NB4 (cell line): ENCODE results near the gene LIPM.
"Not testable (repeated sequence)": the region's sequence is repeated elsewhere in the genome, so short reads cannot be mapped to it uniquely, and the experiment has no call there.

Experiments
- DNase-seq: peaks from one replicate; pipeline ENCODE4 v3.0.0; 2010; ENCODE audit warnings: low read depth
- H3K4me3 ChIP-seq: one replicate; pipeline ENCODE4 v1.5.1; 2011; ENCODE audit warnings: mild to moderate bottlenecking, low read depth, low read length, moderate library complexity
- MAX ChIP-seq: IDR thresholded peaks from 2 replicates; pipeline ENCODE4 v1.6.1; 2011; ENCODE audit warnings: low read depth, low read length
- MYC ChIP-seq: IDR thresholded peaks from 2 replicates; pipeline ENCODE4 v1.6.1; 2011; ENCODE audit warnings: low read depth, low read length
- POLR2A ChIP-seq: IDR thresholded peaks from 2 replicates; pipeline ENCODE4 v1.6.1; 2011; ENCODE audit warnings: mild to moderate bottlenecking; ENCODE audit not compliant: insufficient read length; ENCODE audit errors: extremely low read depth
- TF ChIP-seq, protein P1 (sequence below): IDR thresholded peaks from one replicate; pipeline ENCODE4 v1.5.1; 2012; ENCODE audit warnings: low read depth, low read length

LIPM gene

DNA sequence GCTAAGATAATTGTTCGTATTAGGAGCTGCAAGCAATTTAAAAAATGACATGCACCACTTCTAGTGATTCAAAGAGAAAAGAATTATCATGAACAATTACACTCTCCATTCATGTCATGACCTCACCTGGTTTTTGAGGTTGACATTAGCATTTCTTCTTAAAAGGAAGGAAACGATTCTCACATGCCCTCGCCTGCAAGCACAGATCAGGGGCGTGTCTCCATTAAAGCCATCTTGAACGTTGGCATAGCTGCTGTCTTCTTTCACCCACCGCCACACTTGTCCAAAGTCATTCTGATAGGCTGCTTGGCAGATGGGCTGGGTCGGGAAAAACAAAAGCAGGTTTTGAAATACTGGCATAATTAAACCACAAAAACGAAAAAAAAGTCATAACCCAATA is 29.2 kb downstream of the LIPM start:
- DNase-seq = no peak
- H3K4me3 ChIP-seq = no peak overlapping the region
- TF ChIP-seq MAX = no peak
- TF ChIP-seq, protein P1, sequence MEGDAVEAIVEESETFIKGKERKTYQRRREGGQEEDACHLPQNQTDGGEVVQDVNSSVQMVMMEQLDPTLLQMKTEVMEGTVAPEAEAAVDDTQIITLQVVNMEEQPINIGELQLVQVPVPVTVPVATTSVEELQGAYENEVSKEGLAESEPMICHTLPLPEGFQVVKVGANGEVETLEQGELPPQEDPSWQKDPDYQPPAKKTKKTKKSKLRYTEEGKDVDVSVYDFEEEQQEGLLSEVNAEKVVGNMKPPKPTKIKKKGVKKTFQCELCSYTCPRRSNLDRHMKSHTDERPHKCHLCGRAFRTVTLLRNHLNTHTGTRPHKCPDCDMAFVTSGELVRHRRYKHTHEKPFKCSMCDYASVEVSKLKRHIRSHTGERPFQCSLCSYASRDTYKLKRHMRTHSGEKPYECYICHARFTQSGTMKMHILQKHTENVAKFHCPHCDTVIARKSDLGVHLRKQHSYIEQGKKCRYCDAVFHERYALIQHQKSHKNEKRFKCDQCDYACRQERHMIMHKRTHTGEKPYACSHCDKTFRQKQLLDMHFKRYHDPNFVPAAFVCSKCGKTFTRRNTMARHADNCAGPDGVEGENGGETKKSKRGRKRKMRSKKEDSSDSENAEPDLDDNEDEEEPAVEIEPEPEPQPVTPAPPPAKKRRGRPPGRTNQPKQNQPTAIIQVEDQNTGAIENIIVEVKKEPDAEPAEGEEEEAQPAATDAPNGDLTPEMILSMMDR = no peak
- TF ChIP-seq MYC = no peak
- TF ChIP-seq POLR2A = no peak

GRCh38 chr10:88832376-88832775 is 29.8 kb downstream of the LIPM start:
- TF ChIP-seq POLR2A (no peak), MAX (no peak), MYC (no peak)
- TF ChIP-seq, protein P1 = no peak
- DNase-seq = no peak
- H3K4me3 ChIP-seq = no peak overlapping the region

DNA sequence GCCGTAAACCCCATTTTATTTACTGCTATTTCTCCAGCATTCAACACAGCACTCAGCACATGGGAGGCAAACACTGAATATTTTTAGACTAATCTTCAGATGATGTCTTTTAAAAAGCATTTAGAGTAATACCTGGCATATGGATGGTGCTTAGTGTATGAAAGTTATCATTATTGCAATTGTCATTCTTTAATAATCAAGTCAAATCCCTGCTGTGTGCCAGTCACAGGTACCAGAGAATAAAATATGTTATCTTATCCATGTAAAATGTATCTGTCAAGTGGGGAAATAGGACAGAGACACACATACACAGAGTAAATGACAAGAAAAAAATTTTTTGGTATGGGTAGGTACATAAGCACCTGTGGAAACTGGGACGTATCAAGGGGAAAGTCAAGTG is 30.6 kb downstream of the LIPM start:
- no peak for TF ChIP-seq MAX
- TF ChIP-seq MYC = no peak
- no peak for TF ChIP-seq POLR2A
- TF ChIP-seq, protein P1 = no peak
- no peak for DNase-seq
- H3K4me3 ChIP-seq = no peak overlapping the region

- peak; percentile 88 for DNase-seq
These were observed 31.2 kb downstream of the LIPM start for GRCh38 chr10:88833723-88834122.

DNA sequence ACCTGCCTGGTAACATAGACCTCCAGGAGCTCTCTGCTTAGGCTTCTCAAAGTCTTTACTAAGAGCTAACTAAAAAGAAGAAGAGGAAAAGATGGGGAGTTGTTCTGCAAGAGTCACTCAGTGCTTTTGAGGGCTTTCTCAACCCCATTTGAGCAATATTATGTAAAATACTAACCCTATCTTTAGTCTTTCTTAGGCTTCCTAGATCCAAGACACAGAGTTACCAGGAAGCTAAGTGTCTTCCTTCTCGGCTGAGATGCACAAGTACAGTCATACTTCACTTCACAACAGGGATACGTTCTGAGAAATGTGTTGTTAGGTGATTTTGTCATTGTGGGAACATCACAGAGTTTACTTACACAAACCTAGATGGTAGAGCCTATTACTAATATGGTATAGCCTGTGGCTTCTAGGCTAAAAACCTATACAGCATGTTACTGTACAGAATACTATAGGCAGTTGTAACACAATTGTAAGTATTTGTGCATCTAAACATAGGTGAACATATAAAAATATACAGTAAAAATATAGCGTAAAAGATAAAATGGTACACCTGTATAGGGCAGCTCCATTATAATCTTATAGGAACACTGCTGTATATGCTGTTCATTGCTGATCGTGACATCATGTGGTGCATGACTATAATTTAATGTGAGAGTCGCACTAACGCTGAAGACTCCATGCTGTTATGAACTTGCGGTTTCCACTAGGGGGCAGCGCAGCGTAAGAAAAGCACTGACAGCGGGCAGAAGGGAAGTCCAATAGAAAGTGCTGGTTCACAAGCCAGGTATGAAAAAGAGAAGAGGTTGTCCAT is 32.8 kb downstream of the LIPM start:
- DNase-seq = peak; percentile 91
- TF ChIP-seq, protein P1 = peak; percentile 88
- peak; percentile 86 for TF ChIP-seq MAX
- peak; percentile 53; the same call in 1 of the 2 replicates for TF ChIP-seq MYC
- TF ChIP-seq POLR2A = no peak
- no peak overlapping the region for H3K4me3 ChIP-seq

More at GRCh38 chr10:88833723-88834122, 31.2 kb downstream of the LIPM start:
- TF ChIP-seq MYC = 0 out of 2 replicates have a peak, but pooled peaks have one; percentile 25
- peak; percentile 42; the same call in 1 of the 2 replicates for TF ChIP-seq MAX
- TF ChIP-seq POLR2A = no peak
- TF ChIP-seq, protein P1 = no peak
- H3K4me3 ChIP-seq = no peak overlapping the region

GRCh38 chr10:88835910-88836221 is 33.3 kb downstream of the LIPM start:
- no peak for DNase-seq
- no peak overlapping the region for H3K4me3 ChIP-seq
- TF ChIP-seq POLR2A (no peak), MAX (no peak), MYC (no peak)
- TF ChIP-seq, protein P1 = no peak

GRCh38 chr10:88837632-88838031 is 35.1 kb downstream of the LIPM start:
- DNase-seq, H3K4me3 ChIP-seq: not testable (repeated sequence)
